ENCODE measurements around the gene GTF2F1. TPM values are rescaled to one million over a fixed set of nuclear protein-coding genes. Genes with fewer than 3 reads are reported as not detected.
A peak's percentile ranks its signal among the peaks of the same experiment; 100 is the strongest.

The GTF2F1 gene
- total and polyA plus RNA-seq, 7 experiments from 2014 or later, result 17.9 to 71.6 (median 60.4) TPM

DNA sequence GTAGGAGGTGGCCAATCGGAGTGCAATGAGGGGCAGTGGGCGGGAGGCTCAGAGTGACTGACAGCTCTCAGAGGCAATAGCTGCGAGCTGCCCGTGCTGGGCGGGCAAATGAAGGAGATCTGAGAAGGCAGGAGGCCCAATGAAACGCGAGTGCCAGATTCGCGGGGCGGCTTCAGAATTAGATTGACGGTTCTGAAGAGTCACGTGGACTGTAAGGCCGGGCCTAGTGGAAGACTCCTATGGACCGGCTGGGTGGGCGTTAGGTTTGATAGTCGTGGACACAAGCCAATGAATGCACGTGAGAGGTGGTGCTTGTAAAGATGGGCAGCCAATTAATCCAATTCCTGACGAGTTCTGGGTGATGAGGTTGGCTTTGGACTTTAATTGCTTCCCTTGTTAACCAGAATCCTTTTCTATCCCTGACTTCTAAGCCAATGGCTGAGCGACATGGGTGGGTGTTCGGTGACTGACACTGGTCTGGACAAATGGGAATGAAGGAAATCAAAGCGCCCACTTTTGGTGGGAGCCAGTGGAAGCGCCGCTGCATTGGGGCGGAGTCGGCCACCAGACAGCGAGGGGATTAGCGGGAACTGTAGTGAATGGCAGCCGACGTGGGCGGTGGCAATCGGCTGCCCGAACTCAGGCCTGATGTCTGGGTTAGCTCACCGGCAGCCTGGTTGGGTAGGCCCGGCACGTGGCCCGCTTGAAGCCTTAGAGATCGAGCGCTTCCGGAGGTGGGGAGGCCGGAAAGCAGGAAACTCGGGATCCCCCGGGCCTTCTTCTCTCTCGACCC lies 32.2 kb upstream of the GTF2F1 start:
- Mint-ChIP-seq H3K36me3 (peaks cover 0 to 16% (median 3%) of the 10 kb centered on the region in 5 donors), H3K27ac (peak overlapping the region; percentile 78 to 97 (median 94)), H3K4me1 (peaks cover 18 to 48% (median 41%) of the 10 kb centered on the region in 7 donors), H3K4me3 (peak overlapping the region; percentile 69 to 87 (median 78)), H3K9me3 (no peaks in the 10 kb centered on the region), H3K27me3 (no peaks in the 10 kb centered on the region)
- intact Hi-C loops (cut with micrococcal nuclease), result loop anchor here (1.0 to 10.0 kb wide), 16 partner anchors 32 to 773 kb away; partner anchors contain the start of genes CLPP (in 2 of the 2), DENND1C (in 2 of the 2), GPR108 (in 2 of the 2) and GTF2F1 (in 2 of the 2)
- Histone ChIP-seq H3K27ac (ENCODE audit: low read depth, low read length) (peak overlapping the region; percentile 77), H3K4me1 (ENCODE audit: control insufficient read depth in 2 of 2, insufficient read depth in 2 of 2, low read length in 2 of 2) (peaks cover 15 to 32% of the 10 kb centered on the region in 2 donors), H3K27me3 (ENCODE audit: control insufficient read depth in 2 of 2, insufficient read depth in 2 of 2, low read length in 2 of 2) (no peaks in the 10 kb centered on the region), H3K36me3 (ENCODE audit: control insufficient read depth in 2 of 3, insufficient read depth in 3 of 3, low read length in 3 of 3) (peaks cover 0 to 24% (median 3%) of the 10 kb centered on the region in 3 experiments), H3K9me3 (ENCODE audit: control insufficient read depth in 2 of 3, low read length in 3 of 3) (no peaks in the 10 kb centered on the region), H3K4me3 (ENCODE audit: low read length) (peak overlapping the region; percentile 39)
- ATAC-seq (peak; percentile 89), DNase-seq (peak; percentile 66 to 100 (median 99))
- POLR2A ChIA-PET, result interaction anchor here (0.6 to 4.0 kb wide), 14 partner anchors 15 to 1445 kb away, joined by 3 to 22 read pairs (median 3); partner anchors contain the start of genes ALKBH7, CLPP, DENND1C and PET100
- CTCF ChIA-PET, result interaction anchor here (0.5 to 1.0 kb wide), 5 partner anchors 48 to 639 kb away, joined by 3 to 4 read pairs (median 3); no protein-coding TSS in a partner anchor

DNA sequence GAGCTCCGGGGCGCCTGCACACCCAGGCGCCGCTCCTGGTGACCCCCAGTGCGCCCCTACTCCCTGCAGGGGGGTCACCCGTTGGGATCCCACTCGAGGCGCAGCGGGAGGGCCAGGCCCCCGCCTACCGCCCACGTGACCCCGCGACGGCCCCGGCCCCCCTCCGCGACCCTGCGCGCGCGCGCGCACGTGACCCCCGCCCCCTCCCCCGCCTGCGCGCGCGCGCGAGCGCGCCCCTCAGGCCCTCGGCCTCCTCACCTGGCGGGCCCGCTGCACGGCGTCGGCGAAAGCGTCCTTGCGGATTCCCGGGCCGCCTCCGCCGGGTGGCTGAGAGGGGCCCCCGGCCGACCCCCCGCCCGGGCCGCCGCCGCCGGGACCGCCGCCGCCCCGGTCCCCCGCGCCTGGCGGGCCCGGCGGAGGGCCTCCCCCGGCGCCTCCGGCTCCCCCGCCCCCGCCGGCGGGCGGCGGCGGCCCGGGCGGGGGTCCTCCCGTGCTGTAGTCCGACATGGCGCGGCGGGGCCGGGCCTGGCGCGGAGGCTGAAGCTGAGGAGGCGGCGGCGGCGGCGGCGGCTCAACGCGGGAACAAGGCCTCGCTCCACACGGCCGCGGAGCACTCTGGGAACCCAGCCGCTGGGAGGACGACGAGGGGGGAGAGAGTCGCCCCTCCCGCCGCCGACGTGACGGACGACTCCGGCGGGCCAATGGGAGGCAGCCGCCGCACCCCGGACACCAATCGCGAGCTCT lies 31.4 kb upstream of the GTF2F1 start, which contains the start of gene KHSRP:
Gene KHSRP (minus strand): TSS at position 617 of the 744 bp plus-strand sequence. CDS start 110 bp downstream, at position 507.
- Mint-ChIP-seq H3K27ac (peak within 1 kb of the TSS; percentile 81 to 97 (median 94)), H3K36me3 (peaks cover 0 to 20% (median 3%) of the 10 kb centered on the region in 5 donors), H3K4me1 (peaks cover 18 to 42% (median 41%) of the 10 kb centered on the region in 7 donors), H3K9me3 (no peaks in the 10 kb centered on the region), H3K27me3 (no peaks in the 10 kb centered on the region), H3K4me3 (peak within 1 kb of the TSS; percentile 85 to 92 (median 90))
- intact Hi-C loops (cut with micrococcal nuclease), result loop anchor here (2.0 to 10.0 kb wide), 3 partner anchors 60 to 674 kb away; partner anchors contain the start of genes DENND1C (in 1 of the 2) and VMAC (in 1 of the 2)
- peak within 1 kb of the TSS; percentile 87 for H3K27ac ChIP-seq (ENCODE audit: low read depth, low read length)
- H3K9me3 ChIP-seq (ENCODE audit: control insufficient read depth in 2 of 3, low read length in 3 of 3), result no peaks in the 10 kb centered on the region
- CTCF ChIA-PET, result interaction anchor here (0.5 to 1.0 kb wide), 4 partner anchors 49 to 640 kb away, joined by 3 to 4 read pairs (median 3); no protein-coding TSS in a partner anchor
- H3K4me3 ChIP-seq (ENCODE audit: low read length), result peak within 1 kb of the TSS; percentile 75
- peaks cover 15 to 25% of the 10 kb centered on the region in 2 donors for H3K4me1 ChIP-seq (ENCODE audit: control insufficient read depth in 2 of 2, insufficient read depth in 2 of 2, low read length in 2 of 2)
- no peak for ATAC-seq
- peaks cover 5 to 31% (median 10%) of the 10 kb centered on the region in 3 experiments for H3K36me3 ChIP-seq (ENCODE audit: control insufficient read depth in 2 of 3, insufficient read depth in 3 of 3, low read length in 3 of 3)
- DNase-seq, result peak in 5 of 9 donors; percentile 15 to 93 (median 28)
- no peaks in the 10 kb centered on the region for H3K27me3 ChIP-seq (ENCODE audit: control insufficient read depth in 2 of 2, insufficient read depth in 2 of 2, low read length in 2 of 2)
- POLR2A ChIA-PET, result interaction anchor here (0.6 to 4.0 kb wide), 13 partner anchors 14 to 1445 kb away, joined by 3 to 22 read pairs (median 3); partner anchors contain the start of genes ALKBH7, CLPP, DENND1C and PET100

DNA sequence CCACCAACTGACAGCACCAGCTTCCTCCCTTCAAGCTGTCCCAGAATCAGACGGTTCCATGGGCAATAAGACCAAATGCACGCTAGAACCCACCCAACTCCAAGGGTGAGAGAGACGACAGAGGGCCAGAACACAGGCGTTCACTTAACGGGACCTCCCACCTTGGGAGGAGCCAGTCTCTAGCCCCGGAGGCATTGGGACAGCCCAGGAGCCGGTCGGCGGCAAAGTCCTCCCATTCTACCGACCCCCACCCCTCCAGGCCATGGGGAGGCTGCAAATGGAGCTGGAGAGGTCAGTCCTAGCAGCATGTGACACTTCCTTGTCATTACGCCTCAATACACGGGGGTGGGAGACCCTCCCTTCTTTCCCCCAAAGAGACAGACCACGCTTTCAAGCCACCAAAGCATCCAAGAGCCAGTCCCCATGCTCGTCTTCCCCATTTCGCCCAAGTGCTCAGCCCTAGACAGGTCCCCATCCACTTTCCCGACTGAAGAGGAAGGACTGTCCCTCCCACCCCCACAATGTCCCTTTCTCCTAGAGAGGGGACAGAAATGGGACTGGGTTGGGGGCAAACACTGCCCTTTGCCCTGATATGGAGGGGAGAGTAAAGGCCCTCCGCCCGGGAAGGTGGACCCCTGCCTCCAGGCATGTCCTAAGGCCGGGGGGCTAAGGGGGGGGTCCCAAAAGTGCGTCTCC lies 30.7 kb upstream of the GTF2F1 start:
- H3K4me1 Mint-ChIP-seq, result peaks cover 18 to 42% (median 41%) of the 10 kb centered on the region in 7 donors
- Histone ChIP-seq H3K4me1 (ENCODE audit: control insufficient read depth in 2 of 2, insufficient read depth in 2 of 2, low read length in 2 of 2) (peaks cover 15 to 22% of the 10 kb centered on the region in 2 donors), H3K9me3 (ENCODE audit: control insufficient read depth in 2 of 3, low read length in 3 of 3) (no peaks in the 10 kb centered on the region), H3K27ac (ENCODE audit: low read depth, low read length) (peak overlapping the region; percentile 87), H3K27me3 (ENCODE audit: control insufficient read depth in 2 of 2, insufficient read depth in 2 of 2, low read length in 2 of 2) (no peaks in the 10 kb centered on the region), H3K36me3 (ENCODE audit: control insufficient read depth in 2 of 3, insufficient read depth in 3 of 3, low read length in 3 of 3) (peaks cover 11 to 38% (median 18%) of the 10 kb centered on the region in 3 experiments), H3K4me3 (ENCODE audit: low read length) (peak overlapping the region; percentile 75)
- ATAC-seq (no peak), DNase-seq (peak in 2 of 9 donors; percentile 8 to 45)
- H3K27me3 Mint-ChIP-seq, result no peaks in the 10 kb centered on the region
- H3K27ac Mint-ChIP-seq, result peak overlapping the region; percentile 74 to 93 (median 89)
- H3K4me3 Mint-ChIP-seq, result peak overlapping the region; percentile 85 to 92 (median 90)
- ChIA-PET POLR2A (interaction anchor here (0.7 to 4.0 kb wide), 4 partner anchors 30 to 58 kb away, joined by 3 to 22 read pairs (median 3); partner anchors contain the start of gene ALKBH7), CTCF (no interaction called here)
- peaks cover 0 to 21% (median 3%) of the 10 kb centered on the region in 5 donors for H3K36me3 Mint-ChIP-seq
- intact Hi-C loops (cut with micrococcal nuclease), result loop anchor here (2.0 to 10.0 kb wide), 3 partner anchors 61 to 675 kb away; partner anchors contain the start of genes DENND1C (in 1 of the 2) and VMAC (in 1 of the 2)
- H3K9me3 Mint-ChIP-seq, result no peaks in the 10 kb centered on the region

DNA sequence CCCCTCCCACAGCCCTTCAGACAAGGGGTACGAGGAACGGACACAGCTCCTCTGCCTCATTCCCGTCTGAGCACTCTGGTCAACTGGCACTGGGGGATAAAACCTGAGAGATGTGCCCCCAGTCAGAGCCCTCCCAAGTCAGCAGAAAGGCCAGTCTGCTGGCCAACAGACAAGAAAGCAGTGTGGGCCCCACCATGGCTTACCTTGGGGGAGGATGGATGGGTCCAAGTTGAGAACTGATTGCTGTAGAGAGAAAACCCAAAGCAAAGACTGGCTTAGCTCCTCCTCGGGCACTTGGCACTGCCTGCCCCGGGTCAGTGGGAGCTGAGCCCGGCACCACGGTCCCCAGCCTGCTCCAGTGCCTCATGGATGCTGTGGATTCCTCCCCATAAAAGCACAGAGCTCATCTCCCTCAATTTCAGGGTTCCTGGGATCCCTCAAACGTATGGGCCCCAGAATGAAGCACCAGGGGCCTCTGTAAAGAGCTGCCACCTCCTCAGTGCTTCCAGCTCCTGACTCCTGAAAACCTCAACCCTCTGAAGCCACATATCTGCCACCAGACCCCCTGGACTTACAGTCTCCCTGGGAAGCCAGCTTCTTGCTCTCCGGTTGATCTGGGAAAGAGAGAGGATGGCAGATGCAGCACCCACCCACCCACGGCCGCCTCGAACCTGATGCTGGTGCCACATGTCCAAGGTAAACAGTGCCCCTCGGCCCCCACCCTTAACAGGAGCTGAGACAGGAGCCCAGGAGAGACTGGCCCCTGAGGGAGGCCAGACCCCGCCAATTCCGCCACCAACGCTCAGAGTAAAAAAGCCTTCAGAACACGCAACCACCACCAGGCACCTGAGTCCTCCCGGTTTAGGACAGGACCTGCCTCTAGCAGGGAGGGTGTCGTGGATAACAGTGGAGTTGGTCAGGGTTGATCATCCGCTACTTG lies 28.4 kb upstream of the GTF2F1 start:
- intact Hi-C loops (cut with micrococcal nuclease), result loop anchor here in 1 of 2 donors (10.0 kb wide), 1 partner anchor 63 kb away; the partner anchor contains the start of gene DENND1C
- Mint-ChIP-seq H3K36me3 (peaks cover 0 to 24% (median 3%) of the 10 kb centered on the region in 5 donors), H3K27me3 (no peaks in the 10 kb centered on the region), H3K4me3 (peak overlapping the region in 1 of 10 donors; percentile 51), H3K4me1 (peaks cover 18 to 42% (median 41%) of the 10 kb centered on the region in 7 donors), H3K27ac (peak overlapping the region in 4 of 9 donors; percentile 43 to 89 (median 74)), H3K9me3 (no peaks in the 10 kb centered on the region)
- ATAC-seq, result no peak
- Histone ChIP-seq H3K27ac (ENCODE audit: low read depth, low read length) (no peak overlapping the region), H3K36me3 (ENCODE audit: control insufficient read depth in 2 of 3, insufficient read depth in 3 of 3, low read length in 3 of 3) (peaks cover 24 to 61% (median 32%) of the 10 kb centered on the region in 3 experiments), H3K4me1 (ENCODE audit: control insufficient read depth in 2 of 2, insufficient read depth in 2 of 2, low read length in 2 of 2) (peaks cover 15 to 22% of the 10 kb centered on the region in 2 donors), H3K9me3 (ENCODE audit: control insufficient read depth in 2 of 3, low read length in 3 of 3) (no peaks in the 10 kb centered on the region), H3K27me3 (ENCODE audit: control insufficient read depth in 2 of 2, insufficient read depth in 2 of 2, low read length in 2 of 2) (no peaks in the 10 kb centered on the region), H3K4me3 (ENCODE audit: low read length) (no peak overlapping the region)
- no peak for DNase-seq
- ChIA-PET CTCF (interaction anchor here (0.5 to 0.9 kb wide), 2 partner anchors 9 to 392 kb away, joined by 3 read pairs; no protein-coding TSS in a partner anchor), POLR2A (interaction anchor here (0.6 to 1.1 kb wide), 2 partner anchors 28 to 49 kb away, joined by 4 read pairs; partner anchors contain the start of genes ALKBH7 and GTF2F1)

DNA sequence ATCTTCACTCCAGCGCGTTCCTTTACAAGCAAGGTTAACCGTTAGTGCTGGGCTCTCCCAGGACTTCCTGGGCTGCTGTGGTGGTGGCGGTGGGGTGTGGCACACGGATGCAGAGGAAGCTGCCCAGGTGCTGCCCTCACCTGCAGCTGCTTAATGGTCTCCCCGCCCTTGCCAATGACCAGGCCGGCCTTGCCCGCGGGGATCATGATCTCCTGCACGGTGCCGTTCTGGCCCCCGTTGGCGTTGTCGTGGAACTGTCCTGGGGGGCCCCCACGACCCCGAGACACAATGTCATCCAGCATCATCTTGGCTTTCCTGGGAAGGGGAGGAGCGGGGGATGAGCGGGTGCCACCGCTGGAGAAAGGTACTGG lies 25.6 kb upstream of the GTF2F1 start:
- H3K27ac ChIP-seq (ENCODE audit: low read depth, low read length), result no peak overlapping the region
- H3K9me3 Mint-ChIP-seq, result no peaks in the 10 kb centered on the region
- no peaks in the 10 kb centered on the region for H3K27me3 ChIP-seq (ENCODE audit: control insufficient read depth in 2 of 2, insufficient read depth in 2 of 2, low read length in 2 of 2)
- H3K27me3 Mint-ChIP-seq, result no peaks in the 10 kb centered on the region
- ATAC-seq (no peak), DNase-seq (no peak)
- H3K36me3 Mint-ChIP-seq, result peaks cover 0 to 32% (median 6%) of the 10 kb centered on the region in 5 donors
- H3K4me1 Mint-ChIP-seq, result peaks cover 17 to 27% (median 24%) of the 10 kb centered on the region in 7 donors
- no peaks in the 10 kb centered on the region for H3K9me3 ChIP-seq (ENCODE audit: control insufficient read depth in 2 of 3, low read length in 3 of 3)
- POLR2A ChIA-PET, result interaction anchor here (0.9 kb wide), 1 partner anchor 26 kb away, joined by 3 read pairs; the partner anchor contains the start of gene GTF2F1
- H3K4me3 Mint-ChIP-seq, result no peak overlapping the region
- intact Hi-C loops (cut with micrococcal nuclease), result no loop called here
- peaks cover 27 to 85% (median 32%) of the 10 kb centered on the region in 3 experiments for H3K36me3 ChIP-seq (ENCODE audit: control insufficient read depth in 2 of 3, insufficient read depth in 3 of 3, low read length in 3 of 3)
- CTCF ChIA-PET, result no interaction called here
- peaks cover 6 to 9% of the 10 kb centered on the region in 2 donors for H3K4me1 ChIP-seq (ENCODE audit: control insufficient read depth in 2 of 2, insufficient read depth in 2 of 2, low read length in 2 of 2)
- H3K27ac Mint-ChIP-seq, result no peak overlapping the region
- H3K4me3 ChIP-seq (ENCODE audit: low read length), result no peak overlapping the region
